IMR-90 (cell line): ENCODE measurements around the gene KRT83. TPM values are rescaled to one million over a fixed set of nuclear protein-coding genes. Genes with fewer than 3 reads are reported as not detected.

Experiments
- ATAC-seq: fragments of 200-7000 bp; cut with Tn5 transposase; 2 replicates; pipeline ENCODE4 v1.9.1; 2020; ENCODE audit warnings: low read depth, mild to moderate bottlenecking, moderate library complexity
- BruUV-seq: library from RNA; stranded (reverse); fragments of 400-500 nt; replicated peaks from 2 replicates; lab custom pipeline; 2021; lab: Mats Ljungman, UMichigan
- CTCF ChIA-PET: fragments of 300-600 bp; formaldehyde crosslinking; extraction: SDS; loops from one replicate; lab custom pipeline; 2021; ENCODE audit warnings: antibody characterized with exemption; lab: Yijun Ruan, JAX
- POLR2A ChIA-PET: fragments of 300-600 bp; sonication (Branson Sonifier 250); formaldehyde crosslinking; loops from one replicate; lab custom pipeline; 2022; ENCODE audit warnings: antibody characterized with exemption; ENCODE audit not compliant: unreplicated experiment; lab: Charles Lee
- DNase-seq: peaks from one replicate; pipeline ENCODE4 v3.0.0; 2013
- H2AFZ ChIP-seq: replicated peaks from 2 replicates; pipeline ENCODE3; 2013; ENCODE audit warnings: low read length, mild to moderate bottlenecking; ENCODE audit not compliant: poor library complexity
- H2AK5ac ChIP-seq: 2 replicates; pipeline ENCODE4 v1.6.1; 2013; ENCODE audit warnings: low read depth, low read length, inconsistent platforms
- H2AK9ac ChIP-seq: replicated peaks from 2 replicates; pipeline ENCODE3; 2013; ENCODE audit warnings: mild to moderate bottlenecking, low read depth, low read length, moderate library complexity; ENCODE audit not compliant: poor library complexity
- H2BK120ac ChIP-seq: 2 replicates; pipeline ENCODE4 v1.6.1; 2013; ENCODE audit warnings: low read depth, low read length, inconsistent platforms
- H2BK15ac ChIP-seq: 3 replicates; pipeline ENCODE4 v1.6.1; 2013; ENCODE audit warnings: low read depth, low read length, inconsistent platforms
- H2BK20ac ChIP-seq: 2 replicates; pipeline ENCODE4 v1.6.1; 2013; ENCODE audit warnings: low read depth, mild to moderate bottlenecking, inconsistent platforms, low read length, moderate library complexity
- H2BK5ac ChIP-seq: 2 replicates; pipeline ENCODE4 v1.6.1; 2013; ENCODE audit warnings: mild to moderate bottlenecking, low read depth, low read length, inconsistent platforms; ENCODE audit not compliant: poor library complexity, severe bottlenecking
- H3K14ac ChIP-seq: replicated peaks from 2 replicates; pipeline ENCODE4 v1.6.1; 2013; ENCODE audit warnings: low read depth, low read length, inconsistent platforms
- H3K18ac ChIP-seq: 2 replicates; pipeline ENCODE4 v1.6.1; 2013; ENCODE audit warnings: low read depth, low read length, control low read depth
- H3K23ac ChIP-seq: 2 replicates; pipeline ENCODE4 v1.6.1; 2013; ENCODE audit warnings: low read depth, low read length, inconsistent platforms
- H3K27ac ChIP-seq: 2 replicates; pipeline ENCODE4 v1.5.1; 2013; ENCODE audit warnings: mild to moderate bottlenecking, control low read depth, low read length; ENCODE audit not compliant: insufficient read depth
- H3K27me3 ChIP-seq: 2 replicates; pipeline ENCODE4 v1.6.1; 2013; ENCODE audit warnings: low read length; ENCODE audit not compliant: control insufficient read depth, insufficient read depth
- H3K36me3 ChIP-seq: 2 replicates; pipeline ENCODE4 v1.6.1; 2013; ENCODE audit warnings: low read length, mixed read lengths; ENCODE audit not compliant: control insufficient read depth, insufficient read depth
- H3K4ac ChIP-seq: 2 replicates; pipeline ENCODE4 v1.6.1; 2013; ENCODE audit warnings: low read depth, low read length, inconsistent platforms
- H3K4me1 ChIP-seq: 2 replicates; pipeline ENCODE4 v1.6.1; 2013; ENCODE audit warnings: low read length, mixed read lengths; ENCODE audit not compliant: control insufficient read depth, insufficient read depth
- H3K4me2 ChIP-seq: 2 replicates; pipeline ENCODE4 v1.6.1; 2013; ENCODE audit warnings: low read depth, mild to moderate bottlenecking, control low read depth, low read length, moderate library complexity
- H3K4me3 ChIP-seq: 2 replicates; pipeline ENCODE4 v1.5.1; 2013; ENCODE audit warnings: low read depth, mild to moderate bottlenecking, control low read depth, low read length, moderate library complexity; ENCODE audit not compliant: insufficient read depth
- H3K56ac ChIP-seq: 2 replicates; pipeline ENCODE4 v1.6.1; 2013; ENCODE audit warnings: low read length, inconsistent platforms; ENCODE audit not compliant: insufficient read depth; ENCODE audit errors: extremely low read depth
- H3K79me1 ChIP-seq, 2 experiments: 2 replicates each; pipeline ENCODE4 v1.6.1; 2013; ENCODE audit warnings: low read length in 2 of 2, inconsistent platforms in 1 of 2, low read depth in 1 of 2
- H3K9ac ChIP-seq: 2 replicates; pipeline ENCODE4 v1.6.1; 2013; ENCODE audit warnings: low read depth, low read length, control low read depth
- H3K9me1 ChIP-seq: 2 replicates; pipeline ENCODE4 v1.6.1; 2013; ENCODE audit warnings: low read length, inconsistent platforms; ENCODE audit not compliant: insufficient read depth
- H3K9me3 ChIP-seq: 2 replicates; pipeline ENCODE4 v1.6.1; 2013; ENCODE audit warnings: low read length; ENCODE audit not compliant: control insufficient read depth, insufficient read depth
- H4K20me1 ChIP-seq: 2 replicates; pipeline ENCODE4 v1.6.1; 2013; ENCODE audit warnings: low read length, inconsistent platforms; ENCODE audit not compliant: insufficient read depth
- H4K5ac ChIP-seq: 2 replicates; pipeline ENCODE4 v1.6.1; 2013; ENCODE audit warnings: mild to moderate bottlenecking, low read depth, low read length, control low read depth
- H4K8ac ChIP-seq, 2 experiments: 2 replicates each; pipeline ENCODE4 v1.6.1; 2013; ENCODE audit warnings: low read depth in 2 of 2, low read length in 2 of 2, control low read depth in 1 of 2, inconsistent platforms in 1 of 2
- H4K91ac ChIP-seq: 2 replicates; pipeline ENCODE4 v1.6.1; 2013; ENCODE audit warnings: low read depth, low read length, inconsistent platforms; ENCODE audit not compliant: insufficient read depth
- CHD1 ChIP-seq: IDR thresholded peaks from 2 replicates; pipeline ENCODE4 v1.6.1; 2012; ENCODE audit warnings: low read depth, low read length, improper control_type of control experiment
- FOS ChIP-seq: fragments of 150-350 bp; IDR thresholded peaks from 2 replicates; pipeline ENCODE4 v1.6.1; 2016; ENCODE audit warnings: low read depth, low read length
- MAFK ChIP-seq: IDR thresholded peaks from 2 replicates; pipeline ENCODE4 v1.6.1; 2012; ENCODE audit warnings: low read depth, low read length, improper control_type of control experiment
- MAZ ChIP-seq: IDR thresholded peaks from 2 replicates; pipeline ENCODE4 v1.6.1; 2012; ENCODE audit warnings: low read depth, mild to moderate bottlenecking, low read length, improper control_type of control experiment, moderate library complexity, borderline replicate concordance
- MXI1 ChIP-seq: IDR thresholded peaks from 2 replicates; pipeline ENCODE4 v1.6.1; 2012; ENCODE audit warnings: low read depth, mild to moderate bottlenecking, low read length, moderate library complexity, borderline replicate concordance
- POLR2A ChIP-seq: IDR thresholded peaks from 2 replicates; pipeline ENCODE4 v1.6.1; 2012; ENCODE audit warnings: mild to moderate bottlenecking, low read depth, low read length
- RAD21 ChIP-seq: IDR thresholded peaks from 2 replicates; pipeline ENCODE4 v1.6.1; 2012; ENCODE audit warnings: low read length, improper control_type of control experiment
- SMC3 ChIP-seq: fragments of 150-350 bp; IDR thresholded peaks from 2 replicates; pipeline ENCODE4 v1.6.1; 2016; ENCODE audit warnings: low read depth, mild to moderate bottlenecking, antibody characterized with exemption, low read length, moderate library complexity
- WGBS, 2 experiments: methylation state at CpG; one replicate each; pipeline versions ENCODE4 v1.1.5 to v1.1.7; 2013; ENCODE audit warnings: missing lambda C conversion rate in 2 of 2; ENCODE audit not compliant: insufficient read length in 1 of 2; ENCODE audit errors: extremely low coverage in 2 of 2; 5-methylcytosine and 5-hydroxymethylcytosine counted together
- dilution Hi-C: fragments of 300-500 bp; cut with HindIII; formaldehyde crosslinking; loops from one replicate; pipeline ENCODE4 v1.14.3; 2018; ENCODE audit warnings: low sequenced_read_pairs; ENCODE audit not compliant: unreplicated experiment
- in situ Hi-C: fragments of 300-500 bp; cut with MboI; formaldehyde crosslinking; loops from 3 replicates; pipeline ENCODE4 v1.14.3; 2019; ENCODE audit warnings: low sequenced_read_pairs, inconsistent platforms, mixed read lengths
- intact Hi-C: fragments of 100-400 bp; cut with micrococcal nuclease; formaldehyde crosslinking; loops from 2 replicates; pipeline ENCODE4 v1.10.0; 2022
- polyA plus RNA-seq, 3 experiments: library from polyadenylated mRNA; depleted of rRNA; stranded (reverse); fragments of >200 nt; gene quantifications; 2 replicates each; pipeline ENCODE4 v1.2.3, GENCODE V29; 2012; ENCODE audit warnings: low replicate concordance in 1 of 3
- total RNA-seq: library from RNA; depleted of rRNA; stranded (reverse); fragments of >200 nt; gene quantifications from 2 replicates; pipeline ENCODE4 v1.2.3, GENCODE V29; 2012
- TF ChIP-seq, protein P1 (sequence below): conservative IDR thresholded peaks from 2 replicates; pipeline ENCODE4 v1.5.1; 2012; ENCODE audit warnings: mild to moderate bottlenecking, low read depth, low read length, improper control_type of control experiment
- TF ChIP-seq, protein P2 (sequence below): fragments of 150-350 bp; IDR thresholded peaks from 2 replicates; pipeline ENCODE4 v1.6.1; 2017; ENCODE audit warnings: mild to moderate bottlenecking, antibody characterized with exemption, low read length, low read depth

KRT83 gene
- total and polyA plus RNA-seq, 2 of the 4 experiments (the other 2 are of a cell fraction): not detected

DNA sequence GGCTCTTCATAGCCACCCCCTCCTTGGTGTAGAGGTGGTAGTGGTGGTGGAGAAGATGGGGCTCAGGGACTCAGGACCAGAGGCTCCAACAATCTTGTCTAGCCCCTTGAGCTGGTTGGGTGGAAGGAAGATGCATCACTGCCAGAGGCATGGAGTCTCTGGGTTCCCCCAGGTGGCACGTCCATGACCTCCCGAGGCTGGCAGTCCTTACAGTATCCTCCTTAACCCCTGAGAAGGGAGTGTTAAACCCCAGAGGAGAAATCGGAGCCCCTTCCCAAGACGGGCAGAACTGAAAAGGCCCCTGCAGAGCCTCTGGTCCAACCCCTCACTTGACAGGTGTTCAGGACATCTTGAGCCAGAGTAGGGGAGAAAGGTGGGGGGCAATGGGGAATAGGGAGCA is 9.1 kb downstream of the KRT83 start:
- intact Hi-C loops: no loop called here
- H3K27me3 ChIP-seq: peaks cover 65% of the 10 kb centered on the region

More for the DNA sequence above, 9.1 kb downstream of the KRT83 start:
- no peak overlapping the region for H3K23ac ChIP-seq
- TF ChIP-seq FOS (no peak), CHD1 (no peak), MAZ (no peak), SMC3 (no peak), MXI1 (no peak), POLR2A (no peak), MAFK (no peak), RAD21 (no peak)
- TF ChIP-seq, protein P1, sequence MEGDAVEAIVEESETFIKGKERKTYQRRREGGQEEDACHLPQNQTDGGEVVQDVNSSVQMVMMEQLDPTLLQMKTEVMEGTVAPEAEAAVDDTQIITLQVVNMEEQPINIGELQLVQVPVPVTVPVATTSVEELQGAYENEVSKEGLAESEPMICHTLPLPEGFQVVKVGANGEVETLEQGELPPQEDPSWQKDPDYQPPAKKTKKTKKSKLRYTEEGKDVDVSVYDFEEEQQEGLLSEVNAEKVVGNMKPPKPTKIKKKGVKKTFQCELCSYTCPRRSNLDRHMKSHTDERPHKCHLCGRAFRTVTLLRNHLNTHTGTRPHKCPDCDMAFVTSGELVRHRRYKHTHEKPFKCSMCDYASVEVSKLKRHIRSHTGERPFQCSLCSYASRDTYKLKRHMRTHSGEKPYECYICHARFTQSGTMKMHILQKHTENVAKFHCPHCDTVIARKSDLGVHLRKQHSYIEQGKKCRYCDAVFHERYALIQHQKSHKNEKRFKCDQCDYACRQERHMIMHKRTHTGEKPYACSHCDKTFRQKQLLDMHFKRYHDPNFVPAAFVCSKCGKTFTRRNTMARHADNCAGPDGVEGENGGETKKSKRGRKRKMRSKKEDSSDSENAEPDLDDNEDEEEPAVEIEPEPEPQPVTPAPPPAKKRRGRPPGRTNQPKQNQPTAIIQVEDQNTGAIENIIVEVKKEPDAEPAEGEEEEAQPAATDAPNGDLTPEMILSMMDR: no peak
- TF ChIP-seq, protein P2, sequence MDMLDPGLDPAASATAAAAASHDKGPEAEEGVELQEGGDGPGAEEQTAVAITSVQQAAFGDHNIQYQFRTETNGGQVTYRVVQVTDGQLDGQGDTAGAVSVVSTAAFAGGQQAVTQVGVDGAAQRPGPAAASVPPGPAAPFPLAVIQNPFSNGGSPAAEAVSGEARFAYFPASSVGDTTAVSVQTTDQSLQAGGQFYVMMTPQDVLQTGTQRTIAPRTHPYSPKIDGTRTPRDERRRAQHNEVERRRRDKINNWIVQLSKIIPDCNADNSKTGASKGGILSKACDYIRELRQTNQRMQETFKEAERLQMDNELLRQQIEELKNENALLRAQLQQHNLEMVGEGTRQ: no peak
- H3K4me2 ChIP-seq: no peak overlapping the region
- CTCF ChIA-PET: interaction anchor here (1.1 kb wide), 1 partner anchor 16 kb away, joined by 3 read pairs; no protein-coding TSS in a partner anchor
- POLR2A ChIA-PET: no interaction called here
- no peak overlapping the region for H3K14ac ChIP-seq
- no peak overlapping the region for H3K4ac ChIP-seq
- no peak for DNase-seq
- no peak overlapping the region for H2AFZ ChIP-seq
- no peaks in the 10 kb centered on the region for H3K79me1 ChIP-seq
- no peak overlapping the region for H4K91ac ChIP-seq
- no peaks in the 10 kb centered on the region for H3K36me3 ChIP-seq
- H3K9me1 ChIP-seq: no peaks in the 10 kb centered on the region; the same call in 1 of the 2 replicates
- dilution Hi-C loops: no loop called here
- H2BK5ac ChIP-seq: no peak overlapping the region
- ATAC-seq: no peak
- no peak overlapping the region for H4K8ac ChIP-seq
- no peak overlapping the region for H2BK20ac ChIP-seq
- BruUV-seq: no TSS peak
- H2BK15ac ChIP-seq: no peak overlapping the region
- H3K4me1 ChIP-seq: peaks cover 2% of the 10 kb centered on the region; the same call in 1 of the 2 replicates
- H3K9ac ChIP-seq: no peak overlapping the region
- no peak overlapping the region for H2AK5ac ChIP-seq
- H4K20me1 ChIP-seq: no peaks in the 10 kb centered on the region
- H2AK9ac ChIP-seq: no peak overlapping the region
- H3K27ac ChIP-seq: no peak overlapping the region
- H3K56ac ChIP-seq: no peak overlapping the region
- no peak overlapping the region for H3K18ac ChIP-seq
- no peaks in the 10 kb centered on the region for H3K9me3 ChIP-seq
- no CpG with 5 or more reads among the region's 4 CpGs for WGBS, 2 experiments
- H4K5ac ChIP-seq: no peak overlapping the region
- in situ Hi-C loops: no loop called here
- no peak overlapping the region for H3K4me3 ChIP-seq
- H2BK120ac ChIP-seq: no peak overlapping the region
